BLaER1 (cell line): ENCODE results near the gene PRLHR.

ENCODE experiments used
- H3K27ac ChIP-seq: shearing (Covaris generic); formaldehyde crosslinking; 2 replicates; pipeline ENCODE4 v1.8.1; 2022
- H3K27me3 ChIP-seq: shearing (Covaris generic); formaldehyde crosslinking; 2 replicates; pipeline ENCODE4 v1.8.1; 2022
- H3K36me3 ChIP-seq: shearing (Covaris generic); formaldehyde crosslinking; 2 replicates; pipeline ENCODE4 v1.8.1; 2022
- H3K4me1 ChIP-seq: shearing (Covaris generic); formaldehyde crosslinking; 2 replicates; pipeline ENCODE4 v1.8.1; 2022
- H3K4me2 ChIP-seq: shearing (Covaris generic); formaldehyde crosslinking; 2 replicates; pipeline ENCODE4 v1.8.1; 2022
- H3K4me3 ChIP-seq: shearing (Covaris generic); formaldehyde crosslinking; 2 replicates; pipeline ENCODE4 v1.8.1; 2022
- H3K9ac ChIP-seq: shearing (Covaris generic); formaldehyde crosslinking; 2 replicates; pipeline ENCODE4 v1.8.1; 2022
- H3K9me3 ChIP-seq: shearing (Covaris generic); formaldehyde crosslinking; 2 replicates; pipeline ENCODE4 v1.8.1; 2022
- H4K20me1 ChIP-seq: shearing (Covaris generic); formaldehyde crosslinking; 2 replicates; pipeline ENCODE4 v1.8.1; 2022
- Cebpa-rat ChIP-seq: shearing (Covaris generic); IDR thresholded peaks from 2 replicates; pipeline ENCODE4 v1.8.1; 2022

Gene PRLHR

GRCh38 chr10:118595598-118596425 lies at the start of gene PRLHR:
Gene PRLHR (minus strand): TSS chr10:118595648. CDS start chr10:118595244, 404 bp downstream.
- Histone ChIP-seq H3K36me3 (no peaks in the 10 kb centered on the region), H3K4me2 (no peak within 1 kb of the TSS), H3K4me3 (no peak within 1 kb of the TSS), H4K20me1 (no peaks in the 10 kb centered on the region), H3K27ac (no peak within 1 kb of the TSS), H3K4me1 (no peaks in the 10 kb centered on the region), H3K9me3 (peaks cover 22% of the 10 kb centered on the region), H3K27me3 (no peaks in the 10 kb centered on the region), H3K9ac (no peak within 1 kb of the TSS)
- no peak for TF ChIP-seq Cebpa-rat

- Histone ChIP-seq H4K20me1 (no peaks in the 10 kb centered on the region), H3K27ac (no peak overlapping the region), H3K4me2 (no peak overlapping the region), H3K9me3 (peaks cover 25% of the 10 kb centered on the region), H3K4me1 (no peaks in the 10 kb centered on the region), H3K4me3 (no peak overlapping the region), H3K9ac (no peak overlapping the region), H3K36me3 (no peaks in the 10 kb centered on the region), H3K27me3 (no peaks in the 10 kb centered on the region)
- no peak for TF ChIP-seq Cebpa-rat
Measured at GRCh38 chr10:118642228-118642627, 46.8 kb upstream of the PRLHR start.

GRCh38 chr10:118638680-118639079 lies 43.2 kb upstream of the PRLHR start:
- H4K20me1 ChIP-seq: no peaks in the 10 kb centered on the region
- H3K4me2 ChIP-seq: no peak overlapping the region
- no peak overlapping the region for H3K9ac ChIP-seq
- no peak overlapping the region for H3K4me3 ChIP-seq
- no peaks in the 10 kb centered on the region for H3K36me3 ChIP-seq
- no peaks in the 10 kb centered on the region for H3K27me3 ChIP-seq
- no peak for TF ChIP-seq Cebpa-rat
- H3K9me3 ChIP-seq: peaks cover 25% of the 10 kb centered on the region
- H3K27ac ChIP-seq: no peak overlapping the region
- no peaks in the 10 kb centered on the region for H3K4me1 ChIP-seq

GRCh38 chr10:118635674-118636402 lies 40.4 kb upstream of the PRLHR start:
- H3K27ac ChIP-seq: no peak overlapping the region
- no peak overlapping the region for H3K4me2 ChIP-seq
- no peaks in the 10 kb centered on the region for H4K20me1 ChIP-seq
- H3K9me3 ChIP-seq: peaks cover 17% of the 10 kb centered on the region
- H3K4me1 ChIP-seq: no peaks in the 10 kb centered on the region
- H3K36me3 ChIP-seq: no peaks in the 10 kb centered on the region
- no peak for TF ChIP-seq Cebpa-rat
- no peaks in the 10 kb centered on the region for H3K27me3 ChIP-seq
- no peak overlapping the region for H3K9ac ChIP-seq
- H3K4me3 ChIP-seq: no peak overlapping the region

GRCh38 chr10:118633786-118634185 lies 38.3 kb upstream of the PRLHR start:
- H3K4me1 ChIP-seq: no peaks in the 10 kb centered on the region
- H4K20me1 ChIP-seq: no peaks in the 10 kb centered on the region
- no peaks in the 10 kb centered on the region for H3K27me3 ChIP-seq
- H3K27ac ChIP-seq: no peak overlapping the region
- no peaks in the 10 kb centered on the region for H3K36me3 ChIP-seq
- H3K9ac ChIP-seq: no peak overlapping the region
- H3K4me3 ChIP-seq: no peak overlapping the region
- no peak overlapping the region for H3K4me2 ChIP-seq
- TF ChIP-seq Cebpa-rat: no peak
- H3K9me3 ChIP-seq: no peaks in the 10 kb centered on the region

GRCh38 chr10:118629211-118629610 lies 33.8 kb upstream of the PRLHR start:
- Histone ChIP-seq H4K20me1 (no peaks in the 10 kb centered on the region), H3K36me3 (no peaks in the 10 kb centered on the region), H3K9ac (no peak overlapping the region), H3K27ac (no peak overlapping the region), H3K9me3 (no peaks in the 10 kb centered on the region), H3K4me1 (no peaks in the 10 kb centered on the region), H3K4me2 (no peak overlapping the region), H3K27me3 (no peaks in the 10 kb centered on the region), H3K4me3 (no peak overlapping the region)
- no peak for TF ChIP-seq Cebpa-rat

- no peaks in the 10 kb centered on the region for H3K36me3 ChIP-seq
- no peaks in the 10 kb centered on the region for H3K27me3 ChIP-seq
- TF ChIP-seq Cebpa-rat: no peak
- H3K4me3 ChIP-seq: no peak overlapping the region
- H3K9me3 ChIP-seq: no peaks in the 10 kb centered on the region
- no peak overlapping the region for H3K9ac ChIP-seq
- no peak overlapping the region for H3K4me2 ChIP-seq
- H4K20me1 ChIP-seq: no peaks in the 10 kb centered on the region
- H3K27ac ChIP-seq: no peak overlapping the region
- no peaks in the 10 kb centered on the region for H3K4me1 ChIP-seq
Measured at GRCh38 chr10:118628397-118628796, 32.9 kb upstream of the PRLHR start.

- H3K4me2 ChIP-seq: no peak overlapping the region
- H3K36me3 ChIP-seq: no peaks in the 10 kb centered on the region
- H3K4me1 ChIP-seq: no peaks in the 10 kb centered on the region
- no peaks in the 10 kb centered on the region for H3K9me3 ChIP-seq
- H3K27me3 ChIP-seq: no peaks in the 10 kb centered on the region
- H4K20me1 ChIP-seq: no peaks in the 10 kb centered on the region
- H3K4me3 ChIP-seq: no peak overlapping the region
- H3K27ac ChIP-seq: no peak overlapping the region
- no peak overlapping the region for H3K9ac ChIP-seq
- no peak for TF ChIP-seq Cebpa-rat
Measured at GRCh38 chr10:118626953-118627352, 31.5 kb upstream of the PRLHR start.

GRCh38 chr10:118625504-118625903 lies 30.1 kb upstream of the PRLHR start:
- no peaks in the 10 kb centered on the region for H3K36me3 ChIP-seq
- peaks cover 12% of the 10 kb centered on the region for H3K4me1 ChIP-seq
- no peaks in the 10 kb centered on the region for H4K20me1 ChIP-seq
- no peak overlapping the region for H3K4me3 ChIP-seq
- H3K9me3 ChIP-seq: no peaks in the 10 kb centered on the region
- H3K4me2 ChIP-seq: no peak overlapping the region
- no peak overlapping the region for H3K27ac ChIP-seq
- TF ChIP-seq Cebpa-rat: no peak
- no peaks in the 10 kb centered on the region for H3K27me3 ChIP-seq
- no peak overlapping the region for H3K9ac ChIP-seq

GRCh38 chr10:118624747-118625146 lies 29.3 kb upstream of the PRLHR start:
- TF ChIP-seq Cebpa-rat: no peak
- no peak overlapping the region for H3K4me3 ChIP-seq
- no peak overlapping the region for H3K9ac ChIP-seq
- no peaks in the 10 kb centered on the region for H3K9me3 ChIP-seq
- no peaks in the 10 kb centered on the region for H4K20me1 ChIP-seq
- no peak overlapping the region for H3K27ac ChIP-seq
- H3K27me3 ChIP-seq: no peaks in the 10 kb centered on the region
- peaks cover 12% of the 10 kb centered on the region for H3K4me1 ChIP-seq
- H3K4me2 ChIP-seq: no peak overlapping the region
- no peaks in the 10 kb centered on the region for H3K36me3 ChIP-seq
